Activated naive CD8-positive, alpha-beta T cell treated with anti-CD3 and anti-CD28 coated beads, Interleukin-2, amount 10 ng/mL, durations not matched to agents 7 days and 5 days (primary cell): ENCODE measurements around the gene LAMTOR4. TPM values are rescaled to one million over a fixed set of nuclear protein-coding genes. Genes with fewer than 3 reads are reported as not detected.
A peak's percentile ranks its signal among the peaks of the same experiment; 100 is the strongest.
"Not testable (repeated sequence)": the region's sequence is repeated elsewhere in the genome, so short reads cannot be mapped to it uniquely, and the experiment has no call there.

ENCODE experiments used
- ATAC-seq: fragments of 150-1000 bp; cut with Tn5 transposase; one replicate; pipeline ENCODE4 v1.10.0; 2021; ENCODE audit warnings: low read depth, moderate library complexity
- POLR2A ChIA-PET: fragments of 350-600 bp; sonication (Branson Sonifier 250); formaldehyde crosslinking; loops from one replicate; lab custom pipeline; 2021; ENCODE audit warnings: antibody characterized with exemption; lab: Charles Lee
- DNase-seq: peaks from one replicate; pipeline ENCODE4 v3.0.0; 2021
- H3K27ac Mint-ChIP-seq: one replicate; pipeline ENCODE4 v1.8.0; 2022; ENCODE audit warnings: mild to moderate bottlenecking, mixed read lengths
- H3K27me3 Mint-ChIP-seq: one replicate; pipeline ENCODE4 v1.8.0; 2022; ENCODE audit warnings: mild to moderate bottlenecking, moderate library complexity, mixed read lengths
- H3K36me3 Mint-ChIP-seq: one replicate; pipeline ENCODE4 v1.8.0; 2021; ENCODE audit warnings: mild to moderate bottlenecking, mixed read lengths
- H3K4me1 Mint-ChIP-seq: one replicate; pipeline ENCODE4 v1.8.0; 2021; ENCODE audit warnings: mixed read lengths
- H3K4me3 Mint-ChIP-seq: one replicate; pipeline ENCODE4 v1.8.0; 2022; ENCODE audit warnings: mild to moderate bottlenecking, moderate library complexity, mixed read lengths
- H3K9me3 Mint-ChIP-seq: one replicate; pipeline ENCODE4 v1.8.0; 2021; ENCODE audit warnings: mixed read lengths
- total RNA-seq, 2 experiments: library from RNA; stranded (reverse); gene quantifications; one replicate each; pipeline ENCODE4 v1.2.3, GENCODE V29; 2021

The LAMTOR4 gene
- total RNA-seq, 2 experiments from 2014 or later = 170 to 175 TPM

- Mint-ChIP-seq H3K4me1 (peaks cover 67% of the 10 kb centered on the region), H3K9me3 (no peaks in the 10 kb centered on the region), H3K27me3 (peaks cover 8% of the 10 kb centered on the region), H3K36me3 (peaks cover 14% of the 10 kb centered on the region), H3K4me3 (peak overlapping the region; percentile 81), H3K27ac (peak overlapping the region; percentile 86)
- POLR2A ChIA-PET = interaction anchor here (0.6 to 1.3 kb wide), 6 partner anchors 8 to 42 kb away, joined by 3 to 4 read pairs (median 4); partner anchors contain the start of gene LAMTOR4
- DNase-seq = peak; percentile 66
- peak; percentile 56 for ATAC-seq
These were observed 22.5 kb downstream of the LAMTOR4 start for GRCh38 chr7:100171087-100171681.

- peak overlapping the region; percentile 54 for H3K27ac Mint-ChIP-seq
- peaks cover 14% of the 10 kb centered on the region for H3K36me3 Mint-ChIP-seq
- H3K4me1 Mint-ChIP-seq = peaks cover 65% of the 10 kb centered on the region
- POLR2A ChIA-PET = interaction anchor here (0.6 to 1.2 kb wide), 5 partner anchors 9 to 43 kb away, joined by 3 to 4 read pairs (median 3); no protein-coding TSS in a partner anchor
- no peaks in the 10 kb centered on the region for H3K9me3 Mint-ChIP-seq
- H3K27me3 Mint-ChIP-seq = peaks cover 8% of the 10 kb centered on the region
- H3K4me3 Mint-ChIP-seq = peak overlapping the region; percentile 81
- ATAC-seq = peak; percentile 4
- DNase-seq = no peak
These were observed 23.1 kb downstream of the LAMTOR4 start for GRCh38 chr7:100171840-100172239.

DNA sequence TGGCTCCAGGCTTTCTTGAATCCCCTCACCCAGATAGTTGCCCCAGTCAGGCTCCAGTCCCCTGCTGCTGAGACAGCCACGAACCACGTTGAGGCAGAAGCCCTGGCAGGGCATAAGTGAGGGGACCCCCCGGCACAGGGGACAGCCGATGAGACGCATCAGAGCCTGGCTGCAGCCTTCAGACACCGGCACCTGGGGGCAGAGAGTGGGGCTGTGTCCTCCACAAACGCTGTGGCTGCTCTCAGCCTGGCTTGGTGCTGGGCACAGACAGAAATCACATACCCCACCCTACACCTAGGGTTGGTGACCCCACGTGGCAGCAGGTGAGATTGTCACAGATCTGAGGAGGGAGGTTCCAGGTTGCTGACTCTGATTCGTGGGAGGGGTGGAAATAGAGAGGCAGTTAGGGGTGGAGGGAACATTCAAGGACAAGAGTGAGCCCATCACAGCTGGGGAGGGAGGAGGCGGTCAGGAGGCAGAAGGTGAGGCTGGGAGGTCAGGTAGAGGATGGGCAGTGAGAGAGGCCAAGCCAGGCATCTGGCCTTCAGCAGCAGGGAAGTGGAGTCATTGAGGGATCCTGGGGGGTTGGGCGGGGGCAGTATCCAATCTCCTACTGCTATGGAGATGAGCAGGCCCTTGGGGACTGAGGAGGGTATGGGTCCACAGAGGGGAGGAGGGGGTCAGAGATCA, 25.2 kb downstream of the LAMTOR4 start:
- peaks cover 46% of the 10 kb centered on the region for H3K4me1 Mint-ChIP-seq
- peaks cover 14% of the 10 kb centered on the region for H3K36me3 Mint-ChIP-seq
- ATAC-seq = no peak
- DNase-seq = no peak
- no peaks in the 10 kb centered on the region for H3K9me3 Mint-ChIP-seq
- H3K27me3 Mint-ChIP-seq = peaks cover 8% of the 10 kb centered on the region
- POLR2A ChIA-PET = no interaction called here
- no peak overlapping the region for H3K27ac Mint-ChIP-seq
- H3K4me3 Mint-ChIP-seq = no peak overlapping the region

GRCh38 chr7:100174582-100174981, 25.9 kb downstream of the LAMTOR4 start:
- POLR2A ChIA-PET = no interaction called here
- no peak overlapping the region for H3K4me3 Mint-ChIP-seq
- H3K9me3 Mint-ChIP-seq = no peaks in the 10 kb centered on the region
- no peak for ATAC-seq
- H3K36me3 Mint-ChIP-seq = peaks cover 14% of the 10 kb centered on the region
- peaks cover 43% of the 10 kb centered on the region for H3K4me1 Mint-ChIP-seq
- DNase-seq = no peak
- H3K27me3 Mint-ChIP-seq = peaks cover 8% of the 10 kb centered on the region
- peak overlapping the region; percentile 65 for H3K27ac Mint-ChIP-seq

DNA sequence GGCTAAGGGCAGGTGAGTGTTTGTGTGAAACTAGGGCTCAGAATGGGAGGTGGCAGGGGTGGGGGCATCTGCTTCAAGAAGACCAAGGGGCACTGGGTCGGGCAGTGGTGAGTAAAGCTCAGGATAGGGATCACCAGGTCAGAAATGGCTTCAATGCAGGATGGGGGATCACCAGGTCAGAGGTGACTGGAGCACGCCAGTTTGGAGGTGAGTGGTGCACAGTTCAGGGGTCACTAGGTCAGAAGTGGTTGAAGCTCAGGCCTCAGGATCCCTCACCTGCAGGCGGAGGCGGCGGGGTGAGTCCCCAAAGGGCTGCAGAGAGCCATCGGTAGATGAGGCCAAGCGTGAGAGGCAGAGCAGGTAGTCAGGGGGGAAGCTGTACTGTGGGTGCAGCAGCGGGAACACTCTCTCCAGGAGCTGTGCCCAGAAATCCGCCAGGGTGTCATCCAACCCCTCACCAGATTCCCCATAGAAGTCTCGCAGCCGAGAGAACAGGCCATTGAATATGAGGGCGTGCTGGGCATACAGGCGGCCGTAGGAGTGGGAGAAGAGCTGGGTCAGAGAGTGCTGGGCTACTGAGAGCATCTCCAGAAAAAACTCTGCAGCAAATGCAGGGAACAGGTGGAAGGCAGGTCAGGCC, 26.7 kb downstream of the LAMTOR4 start:
- H3K36me3 Mint-ChIP-seq = peaks cover 15% of the 10 kb centered on the region
- peaks cover 40% of the 10 kb centered on the region for H3K4me1 Mint-ChIP-seq
- no peak for DNase-seq
- no peak overlapping the region for H3K27ac Mint-ChIP-seq
- POLR2A ChIA-PET = interaction anchor here (2.4 kb wide), 1 partner anchor 8 kb away, joined by 20 read pairs; the partner anchor contains the start of gene GAL3ST4
- no peaks in the 10 kb centered on the region for H3K9me3 Mint-ChIP-seq
- ATAC-seq = no peak
- peak overlapping the region; percentile 22 for H3K4me3 Mint-ChIP-seq
- peaks cover 7% of the 10 kb centered on the region for H3K27me3 Mint-ChIP-seq

- DNase-seq (no peak), ATAC-seq (no peak)
- H3K9me3 Mint-ChIP-seq = no peaks in the 10 kb centered on the region
- peak overlapping the region; percentile 43 for H3K27ac Mint-ChIP-seq
- peak overlapping the region; percentile 80 for H3K4me3 Mint-ChIP-seq
- peaks cover 15% of the 10 kb centered on the region for H3K36me3 Mint-ChIP-seq
- peaks cover 42% of the 10 kb centered on the region for H3K4me1 Mint-ChIP-seq
- peaks cover 5% of the 10 kb centered on the region for H3K27me3 Mint-ChIP-seq
- POLR2A ChIA-PET = interaction anchor here (0.8 to 2.5 kb wide), 9 partner anchors 9 to 260 kb away, joined by 3 to 20 read pairs (median 3); partner anchors contain the start of genes GAL3ST4, LAMTOR4, PPP1R35 and PVRIG
These were observed 27.7 kb downstream of the LAMTOR4 start for GRCh38 chr7:100176096-100177044.

DNA sequence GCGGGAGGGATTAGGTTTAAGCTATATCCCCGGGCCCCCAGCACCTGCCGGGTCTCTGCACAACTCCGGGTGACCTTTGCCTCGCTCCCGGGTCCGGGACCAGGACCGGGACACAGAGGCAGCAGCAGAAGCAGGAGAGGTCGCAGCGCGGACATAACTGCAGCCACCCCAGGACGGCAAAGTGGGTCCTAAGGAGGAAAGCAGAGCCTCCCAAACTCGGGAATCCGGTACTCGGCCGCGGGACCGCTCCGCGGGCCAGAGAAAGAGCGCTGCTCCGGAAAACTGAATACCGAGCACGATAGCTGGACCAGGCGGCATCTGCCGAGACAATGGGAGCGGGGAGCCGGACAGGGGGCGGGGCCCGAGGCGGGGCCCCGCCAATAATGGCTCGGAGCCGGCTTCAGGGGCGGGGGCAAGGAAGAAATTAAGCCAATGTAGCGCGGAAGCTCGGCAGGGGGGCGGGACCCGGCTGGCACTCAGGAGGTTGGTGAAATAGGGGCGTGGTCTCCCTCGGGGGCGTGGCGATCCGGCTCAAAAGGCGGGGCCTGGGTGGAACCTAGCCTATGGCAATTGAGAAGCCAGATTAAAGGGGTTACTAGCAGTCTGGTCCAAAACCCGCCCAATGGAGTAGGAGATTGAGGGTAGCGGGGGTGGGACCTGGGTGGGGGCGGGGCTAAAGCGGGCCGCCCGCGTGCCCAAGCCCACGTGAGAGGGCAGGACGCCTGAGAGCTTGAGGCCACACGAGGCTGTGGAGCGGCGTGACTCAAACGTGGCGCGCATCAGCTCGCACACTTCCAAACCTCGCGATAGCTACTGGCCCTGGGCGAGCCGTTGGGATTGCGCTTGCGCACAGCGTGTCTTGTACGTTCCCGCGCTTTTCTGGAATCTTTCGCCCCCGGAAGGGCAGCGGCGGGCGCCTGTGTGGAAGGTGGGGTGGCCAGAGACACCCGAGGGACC, 28.6 kb downstream of the LAMTOR4 start, which contains the start of the genes GPC2 and STAG3:
GPC2 (minus strand) TSS at position 337 of the 957 bp plus-strand sequence; CDS start at position 155, 182 bp downstream.
STAG3 (plus strand) TSS at position 874 of the 957 bp plus-strand sequence. CDS start 2,639 bp downstream, outside the sequence.
- DNase-seq (peak; percentile 99), ATAC-seq (peak; percentile 86)
- Mint-ChIP-seq H3K9me3 (no peaks in the 10 kb centered on the region), H3K27me3 (peaks cover 3% of the 10 kb centered on the region), H3K4me1 (peaks cover 48% of the 10 kb centered on the region), H3K27ac (peak within 1 kb of the TSS; percentile 64), H3K4me3 (peak within 1 kb of the TSS; percentile 80), H3K36me3 (peaks cover 13% of the 10 kb centered on the region)
- POLR2A ChIA-PET = interaction anchor here (0.8 to 2.5 kb wide), 11 partner anchors 9 to 259 kb away, joined by 3 to 20 read pairs (median 3); partner anchors contain the start of genes GAL3ST4, LAMTOR4, PPP1R35 and PVRIG

GRCh38 chr7:100180084-100180483, 31.4 kb downstream of the LAMTOR4 start:
- not testable (repeated sequence) for ATAC-seq, H3K9me3 Mint-ChIP-seq, DNase-seq, H3K27me3 Mint-ChIP-seq, H3K36me3 Mint-ChIP-seq
- Mint-ChIP-seq H3K4me3 (peak overlapping the region; percentile 70), H3K27ac (peak overlapping the region; percentile 92), H3K4me1 (peaks cover 47% of the 10 kb centered on the region)
- POLR2A ChIA-PET = interaction anchor here (0.7 to 4.2 kb wide), 10 partner anchors 8 to 249 kb away, joined by 3 to 17 read pairs (median 8); partner anchors contain the start of genes GAL3ST4, LAMTOR4, MEPCE and PVRIG

- not testable (repeated sequence) for H3K36me3 Mint-ChIP-seq, H3K27me3 Mint-ChIP-seq, H3K27ac Mint-ChIP-seq, DNase-seq, H3K4me3 Mint-ChIP-seq, H3K9me3 Mint-ChIP-seq, ATAC-seq
- POLR2A ChIA-PET = interaction anchor here (0.6 to 4.2 kb wide), 7 partner anchors 17 to 716 kb away, joined by 3 to 17 read pairs (median 3); partner anchors contain the start of genes LAMTOR4, MEPCE and ZCWPW1
- H3K4me1 Mint-ChIP-seq = peaks cover 34% of the 10 kb centered on the region
These were observed 33.9 kb downstream of the LAMTOR4 start for GRCh38 chr7:100182616-100183015.

- not testable (repeated sequence) for H3K27me3 Mint-ChIP-seq, H3K27ac Mint-ChIP-seq, H3K9me3 Mint-ChIP-seq, H3K36me3 Mint-ChIP-seq, ATAC-seq, H3K4me3 Mint-ChIP-seq, DNase-seq
- H3K4me1 Mint-ChIP-seq = peaks cover 34% of the 10 kb centered on the region
- POLR2A ChIA-PET = interaction anchor here (1.1 to 4.2 kb wide), 5 partner anchors 17 to 246 kb away, joined by 3 to 17 read pairs (median 3); partner anchors contain the start of genes LAMTOR4, MEPCE and ZCWPW1
These were observed 34.4 kb downstream of the LAMTOR4 start for GRCh38 chr7:100183090-100183489.

DNA sequence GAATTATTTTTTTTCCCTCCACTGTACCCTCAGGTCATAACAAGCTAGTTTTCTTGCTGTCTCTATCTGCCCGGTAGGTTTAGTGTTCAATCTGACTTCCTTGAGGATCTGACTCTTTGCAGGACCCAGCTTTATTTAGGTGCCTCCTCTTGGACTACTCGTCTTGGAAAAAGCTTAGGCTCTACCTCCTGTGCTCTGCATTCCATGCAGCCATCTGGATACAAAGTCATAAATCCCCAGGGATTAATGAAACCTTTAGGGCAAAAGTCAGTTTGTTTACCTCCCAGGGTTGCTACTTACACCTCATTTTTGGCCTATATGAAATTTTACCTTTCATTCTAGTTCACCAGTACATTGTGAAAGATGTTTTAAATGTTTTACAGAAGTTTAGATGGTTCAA, 37.0 kb downstream of the LAMTOR4 start:
- POLR2A ChIA-PET = no interaction called here
- Mint-ChIP-seq H3K27me3 (no peaks in the 10 kb centered on the region), H3K9me3 (no peaks in the 10 kb centered on the region), H3K4me3 (no peak overlapping the region), H3K36me3 (peaks cover 3% of the 10 kb centered on the region), H3K4me1 (peaks cover 35% of the 10 kb centered on the region), H3K27ac (no peak overlapping the region)
- ATAC-seq (no peak), DNase-seq (no peak)
